HG03064 (cell line): ENCODE measurements around the gene ADAMTS3.

Source experiments
- ATAC-seq: cut with Tn5 transposase; IDR thresholded peaks from one replicate; pipeline ENCODE4 v1.9.1; 2021; ENCODE audit warnings: low read depth; ENCODE audit not compliant: unreplicated experiment

Gene ADAMTS3

DNA sequence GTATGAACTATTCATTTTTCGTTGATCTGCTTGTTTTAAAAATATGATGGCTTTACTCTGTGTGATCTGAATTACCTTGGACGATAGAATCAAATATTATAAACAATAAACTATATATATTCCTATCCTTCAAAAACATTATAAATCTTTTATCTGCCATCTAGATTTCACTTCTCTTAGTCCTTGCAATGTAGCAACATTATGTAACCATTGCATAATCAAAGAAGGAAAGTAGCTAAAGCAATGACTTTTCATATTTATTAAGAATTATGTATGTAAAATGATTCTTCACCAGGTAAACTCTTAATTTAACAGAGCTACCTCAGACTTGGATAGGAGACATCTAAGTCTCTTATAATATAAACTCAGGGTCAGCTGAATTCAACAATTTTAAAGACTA lies 210.5 kb downstream of the ADAMTS3 start:
- no peak for ATAC-seq

GRCh38 chr4:72357908-72358307 lies 211.1 kb downstream of the ADAMTS3 start:
- ATAC-seq, result no peak

- no peak for ATAC-seq
These were observed 216.3 kb downstream of the ADAMTS3 start for GRCh38 chr4:72352711-72353110.

DNA sequence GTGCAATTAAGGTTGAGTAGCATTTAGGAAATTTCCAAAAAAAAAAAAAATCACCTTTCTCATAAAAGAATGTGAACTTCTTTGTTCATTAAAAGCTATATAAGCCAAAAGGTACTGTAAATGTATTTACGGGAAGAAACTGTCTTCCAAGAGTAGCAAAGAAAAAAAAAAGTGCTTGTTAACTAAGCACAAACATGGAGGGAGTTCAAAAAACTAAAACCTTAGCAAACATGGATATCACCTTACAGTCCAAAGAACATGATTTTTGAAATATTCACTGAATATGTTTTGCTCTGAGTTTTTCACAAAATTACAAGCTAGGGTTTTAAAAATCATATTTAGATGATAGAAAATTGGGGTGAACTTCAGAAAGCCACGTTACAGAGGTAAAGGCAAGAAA lies 217.5 kb downstream of the ADAMTS3 start:
- ATAC-seq, result no peak

- no peak for ATAC-seq
These were observed 220.3 kb downstream of the ADAMTS3 start for GRCh38 chr4:72348701-72349100.

DNA sequence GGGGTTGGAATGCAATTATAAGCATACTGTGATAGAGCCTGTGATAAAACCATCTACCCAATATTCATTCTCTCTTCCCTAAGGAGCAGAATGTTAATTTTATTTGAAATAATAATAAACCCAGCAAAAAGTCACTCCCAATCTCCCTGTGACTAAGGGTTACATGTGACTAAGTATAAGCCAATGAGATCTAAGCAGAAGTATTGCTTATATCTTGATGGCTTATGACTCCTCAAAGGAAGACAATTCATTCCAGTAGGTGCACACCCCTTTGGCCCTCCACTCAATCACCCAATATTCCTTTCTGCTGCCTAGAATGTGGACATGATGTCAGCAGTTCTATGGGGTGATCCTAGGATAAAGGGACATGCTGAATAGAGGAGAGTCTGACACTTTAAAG lies 224.6 kb downstream of the ADAMTS3 start:
- ATAC-seq, result no peak

DNA sequence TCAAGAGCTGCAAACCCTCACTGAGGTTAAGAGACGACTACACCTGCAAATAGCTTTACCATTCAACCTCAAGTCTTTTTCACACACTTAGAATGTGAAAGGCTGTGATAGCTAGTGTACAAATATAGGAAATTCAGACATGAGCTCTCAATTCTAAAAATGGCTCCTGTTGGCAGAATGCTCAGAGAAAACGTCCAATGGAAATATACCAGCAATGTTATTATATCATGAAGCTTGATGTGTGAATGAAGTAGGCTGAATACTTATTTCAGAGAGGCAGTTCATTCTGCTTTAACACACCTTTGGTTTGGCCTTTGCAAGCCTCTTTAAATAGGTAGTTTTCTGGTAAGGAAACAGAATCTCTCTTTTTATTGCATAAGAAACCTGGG lies 227.6 kb downstream of the ADAMTS3 start:
- no peak for ATAC-seq

- no peak for ATAC-seq
These were observed 228.1 kb downstream of the ADAMTS3 start for GRCh38 chr4:72340803-72341431.

GRCh38 chr4:72338060-72338459 lies 231.0 kb downstream of the ADAMTS3 start:
- no peak for ATAC-seq

GRCh38 chr4:72330381-72330780 lies 238.6 kb downstream of the ADAMTS3 start:
- no peak for ATAC-seq

DNA sequence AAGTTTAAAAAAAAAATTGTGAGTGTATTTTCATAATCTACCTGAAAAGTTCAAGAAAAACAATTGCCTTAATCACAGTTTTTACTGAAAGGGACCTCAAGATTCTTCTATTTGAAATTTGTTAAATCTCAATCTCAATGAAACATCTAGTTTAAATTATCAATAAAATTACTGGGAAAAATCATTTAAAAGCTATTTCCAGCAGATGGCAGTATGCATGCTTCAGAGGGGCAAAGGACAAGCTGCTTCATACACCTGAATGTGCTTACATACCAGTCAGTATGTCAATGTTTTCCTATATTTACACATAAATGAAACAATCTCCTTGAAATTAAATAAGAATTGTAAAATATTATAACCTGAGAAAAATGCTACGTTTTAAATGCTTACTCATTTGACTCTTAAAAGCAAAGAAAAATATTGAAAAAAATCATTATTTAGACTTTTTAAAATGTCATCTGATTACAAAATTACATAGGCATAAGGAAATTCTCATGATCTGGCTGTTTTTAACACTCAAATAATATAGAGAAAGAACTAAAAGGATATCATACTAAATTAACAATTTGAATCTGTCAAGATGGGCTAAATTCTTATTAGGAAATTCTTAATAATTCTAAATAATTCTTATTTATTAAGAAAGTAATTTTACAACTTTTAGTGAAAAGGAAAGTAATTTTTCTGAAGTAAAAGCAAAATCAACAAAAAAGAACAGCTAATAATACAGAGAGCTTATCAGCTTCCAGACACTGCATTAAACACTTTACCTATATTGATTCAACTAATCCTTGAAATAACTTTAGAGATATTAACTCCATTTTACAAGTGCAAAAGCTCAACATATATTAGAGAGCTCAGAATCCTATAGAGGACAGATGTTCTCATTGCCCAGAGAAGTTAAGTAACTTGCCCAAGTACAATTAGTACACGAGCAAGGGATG lies 242.1 kb downstream of the ADAMTS3 start:
- no peak for ATAC-seq

DNA sequence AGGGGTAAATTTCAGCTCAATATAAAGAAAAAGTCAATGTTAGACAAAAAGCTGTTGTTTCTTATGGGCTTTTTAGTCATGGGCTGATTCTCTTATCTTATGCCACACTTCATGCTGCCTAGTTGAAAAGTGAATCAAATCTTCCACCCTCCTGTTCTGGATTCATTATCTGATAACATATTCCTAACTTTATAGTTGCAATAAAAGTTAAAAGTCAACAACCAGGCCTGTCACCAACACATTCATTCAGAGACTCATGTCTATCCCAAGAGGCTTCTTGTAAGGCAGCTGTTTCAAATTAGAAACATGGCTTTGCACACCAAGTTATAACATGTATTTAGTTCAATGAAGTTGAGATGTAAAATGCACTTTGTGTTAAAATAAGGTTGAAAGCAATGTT lies 243.8 kb downstream of the ADAMTS3 start:
- no peak for ATAC-seq

GRCh38 chr4:72323227-72323626 lies 245.8 kb downstream of the ADAMTS3 start:
- no peak for ATAC-seq

DNA sequence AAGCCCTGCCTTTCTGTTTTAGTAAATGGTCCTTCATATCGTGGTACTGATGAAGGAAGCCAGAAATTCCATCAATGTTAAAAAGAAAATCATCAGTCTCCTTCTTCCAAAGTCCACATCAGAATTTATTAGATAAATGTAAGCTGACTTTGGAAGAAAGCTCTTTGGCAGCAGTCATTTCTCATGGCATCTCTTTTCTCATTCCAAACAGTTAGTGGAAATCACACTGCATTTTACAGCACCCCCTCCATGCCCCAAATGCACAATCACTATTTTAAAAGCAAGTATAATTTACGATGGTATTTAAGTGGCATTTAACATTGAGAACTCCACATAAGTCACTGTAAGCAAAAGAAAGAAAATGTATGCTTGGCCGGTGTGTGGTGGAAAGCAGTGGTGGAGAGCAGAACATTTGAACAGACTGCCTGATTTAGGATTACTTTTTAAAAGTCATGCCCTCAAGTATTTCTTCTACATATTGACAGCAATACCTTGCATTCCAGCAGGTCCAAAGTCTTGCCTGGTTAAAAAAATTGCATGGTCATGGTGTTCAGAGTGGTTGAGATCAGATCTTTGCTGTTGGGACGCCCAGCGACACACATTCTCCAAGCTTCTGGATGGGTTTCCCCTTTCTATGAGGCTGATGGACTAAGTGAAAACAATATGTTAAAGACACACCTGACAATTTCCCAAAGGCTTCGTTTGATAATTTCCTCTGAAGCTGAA lies 248.6 kb downstream of the ADAMTS3 start:
- no peak for ATAC-seq

GRCh38 chr4:72319601-72320021 lies 249.4 kb downstream of the ADAMTS3 start:
- ATAC-seq, result no peak

- ATAC-seq, result no peak
These were observed 250.4 kb downstream of the ADAMTS3 start for GRCh38 chr4:72318421-72319170.

DNA sequence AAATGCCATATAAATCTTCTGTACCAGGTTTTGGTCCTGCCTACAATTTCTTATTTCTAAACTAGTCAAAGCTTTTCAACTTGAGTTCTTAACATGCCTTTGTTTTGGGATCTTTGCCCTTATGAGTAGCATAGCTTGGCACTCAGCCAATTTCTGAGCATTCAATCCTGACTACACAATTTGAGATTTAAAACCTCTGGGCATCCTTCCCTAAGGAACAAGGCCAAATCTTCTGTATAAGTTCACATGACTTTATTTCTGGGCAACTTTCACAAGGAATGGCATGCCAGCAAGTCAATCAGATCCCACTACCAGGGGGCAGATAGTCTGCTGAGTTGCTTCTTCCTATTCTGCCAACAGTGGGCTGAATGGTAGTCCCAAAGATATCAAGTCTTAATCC lies 254.2 kb downstream of the ADAMTS3 start:
- ATAC-seq, result no peak

GRCh38 chr4:72313121-72313520 lies 255.9 kb downstream of the ADAMTS3 start:
- no peak for ATAC-seq

GRCh38 chr4:72312032-72312650 lies 256.9 kb downstream of the ADAMTS3 start:
- ATAC-seq, result no peak

- no peak for ATAC-seq
These were observed 257.7 kb downstream of the ADAMTS3 start for GRCh38 chr4:72311291-72311690.
